Left colon (tissue), 2 donors: ENCODE results near the gene HSF2BP. TPM values are rescaled to one million over a fixed set of nuclear protein-coding genes. Genes with fewer than 3 reads are reported as not detected.
"Not testable (repeated sequence)": the region's sequence is repeated elsewhere in the genome, so short reads cannot be mapped to it uniquely, and the experiment has no call there.

Experiments
- ATAC-seq: fragments of 200-7000 bp; cut with Tn5 transposase; one replicate; pipeline ENCODE4 v1.9.1; 2020; ENCODE audit warnings: mild to moderate bottlenecking, moderate library complexity
- DNase-seq, 2 donors: peaks; one replicate each; pipeline ENCODE4 v3.0.0-alpha.2; 2020
- intact Hi-C, 2 donors: fragments of 100-400 bp; cut with DNase I in 1 of 2; cut with micrococcal nuclease in 1 of 2; formaldehyde crosslinking; loops; one replicate each; pipeline versions ENCODE4 v1.11.2 to v1.14.0; 2022; cut with DNase I, micrococcal nuclease
- total RNA-seq, 2 donors: library from RNA; stranded (reverse); fragmentation: NEBNext Ultra II Directional; extraction: Animal tissue kit (Norgen Biotek cat#: 25700); gene quantifications; one replicate each; pipeline ENCODE4 v1.2.1, GENCODE V29; 2021
- donor health status: DM: no; HTN: no; CAD: no.
- donor health status: DM: yes; HTN: yes; CAD: no.

HSF2BP gene
- total RNA-seq, 2 donors from 2014 or later, result 0.42 to 0.49 TPM

GRCh38 chr21:43585924-43586413 is 73.3 kb downstream of the HSF2BP start:
- ATAC-seq (no peak), DNase-seq (no peak)
- intact Hi-C loops, result no loop called here

- DNase-seq, result no peak
- intact Hi-C loops, result no loop called here
- ATAC-seq, result no peak
Measured at GRCh38 chr21:43585514-43585913, 73.8 kb downstream of the HSF2BP start.

- intact Hi-C loops, result no loop called here
- DNase-seq, result no peak
- no peak for ATAC-seq
Measured at GRCh38 chr21:43581453-43581852, 77.8 kb downstream of the HSF2BP start.

- DNase-seq, result no peak
- no peak for ATAC-seq
- intact Hi-C loops, result no loop called here
Measured at GRCh38 chr21:43578677-43579303, 80.5 kb downstream of the HSF2BP start.

- ATAC-seq, result no peak
- no peak for DNase-seq
- intact Hi-C loops, result no loop called here
Measured at GRCh38 chr21:43575473-43575844, 83.8 kb downstream of the HSF2BP start.

GRCh38 chr21:43574741-43575472 is 84.4 kb downstream of the HSF2BP start:
- DNase-seq, result peak; percentile 24 to 64

GRCh38 chr21:43573921-43574320 is 85.4 kb downstream of the HSF2BP start:
- no peak for DNase-seq
- ATAC-seq, result no peak
- intact Hi-C loops, result no loop called here

More at GRCh38 chr21:43574741-43575472, 84.4 kb downstream of the HSF2BP start:
- intact Hi-C loops, result no loop called here
- ATAC-seq, result no peak

GRCh38 chr21:43572446-43572845 is 86.8 kb downstream of the HSF2BP start:
- no peak for DNase-seq
- intact Hi-C loops, result no loop called here
- ATAC-seq, result no peak

- DNase-seq (no peak), ATAC-seq (no peak)
- intact Hi-C loops, result no loop called here
Measured at GRCh38 chr21:43571976-43572375, 87.3 kb downstream of the HSF2BP start.

GRCh38 chr21:43570195-43570594 is 89.1 kb downstream of the HSF2BP start:
- ATAC-seq, DNase-seq, intact Hi-C loops: not testable (repeated sequence)

- DNase-seq, intact Hi-C loops, ATAC-seq: not testable (repeated sequence)
Measured at GRCh38 chr21:43562451-43562850, 96.8 kb downstream of the HSF2BP start.

GRCh38 chr21:43540561-43540960 is 118.7 kb downstream of the HSF2BP start:
- intact Hi-C loops, ATAC-seq, DNase-seq: not testable (repeated sequence)

- intact Hi-C loops, DNase-seq: not testable (repeated sequence)
- ATAC-seq, result peak; percentile 52
Measured at GRCh38 chr21:43522495-43523131, 136.7 kb downstream of the HSF2BP start.

- ATAC-seq, intact Hi-C loops, DNase-seq: not testable (repeated sequence)
Measured at GRCh38 chr21:43517701-43518100, 141.6 kb downstream of the HSF2BP start.

- DNase-seq, intact Hi-C loops: not testable (repeated sequence)
- ATAC-seq, result peak; percentile 80
Measured at GRCh38 chr21:43516860-43517627, 142.2 kb downstream of the HSF2BP start.

GRCh38 chr21:43516295-43516847 is 142.9 kb downstream of the HSF2BP start:
- intact Hi-C loops, DNase-seq: not testable (repeated sequence)
- ATAC-seq, result peak; percentile 58

- DNase-seq, intact Hi-C loops: not testable (repeated sequence)
- peak; percentile 66 for ATAC-seq
Measured at GRCh38 chr21:43514834-43515233, 144.5 kb downstream of the HSF2BP start.

- DNase-seq, intact Hi-C loops: not testable (repeated sequence)
- peak; percentile 20 for ATAC-seq
Measured at GRCh38 chr21:43513023-43513422, 146.3 kb downstream of the HSF2BP start.

GRCh38 chr21:43511209-43511608 is 148.1 kb downstream of the HSF2BP start:
- DNase-seq, intact Hi-C loops, ATAC-seq: not testable (repeated sequence)
